Right hindlimb (tissue), 1 donor: ENCODE data around the gene TRIP4.
A peak's percentile ranks its signal among the peaks of the same experiment; 100 is the strongest.
"Not testable (repeated sequence)": the region's sequence is repeated elsewhere in the genome, so short reads cannot be mapped to it uniquely, and the experiment has no call there.

Experiments
- DNase-seq: peaks from one replicate; pipeline ENCODE4 v3.0.0-alpha.2; 2018

The TRIP4 gene

GRCh38 chr15:64453689-64454037 is 66.0 kb downstream of the TRIP4 start:
- no peak for DNase-seq

- DNase-seq: no peak
Measured at GRCh38 chr15:64454282-64454681, 66.6 kb downstream of the TRIP4 start.

GRCh38 chr15:64455961-64456371 is 68.3 kb downstream of the TRIP4 start:
- no peak for DNase-seq

- DNase-seq: no peak
Measured at GRCh38 chr15:64456634-64457108, 69.0 kb downstream of the TRIP4 start.

- DNase-seq: no peak
Measured at GRCh38 chr15:64459066-64459781, 71.6 kb downstream of the TRIP4 start.

GRCh38 chr15:64460206-64460723 is 72.6 kb downstream of the TRIP4 start, which contains the start of gene ZNF609:
Gene ZNF609 (plus strand): TSS chr15:64460578. CDS start chr15:64499420, 38,842 bp downstream.
- peak; percentile 97 for DNase-seq

- DNase-seq: peak; percentile 57
Measured at GRCh38 chr15:64460724-64461720, 73.4 kb downstream of the TRIP4 start.

GRCh38 chr15:64461721-64462162 is 74.1 kb downstream of the TRIP4 start:
- peak; percentile 18 for DNase-seq

GRCh38 chr15:64462492-64462891 is 74.9 kb downstream of the TRIP4 start:
- DNase-seq: no peak

- peak; percentile 29 for DNase-seq
Measured at GRCh38 chr15:64464276-64465005, 76.8 kb downstream of the TRIP4 start.

GRCh38 chr15:64466408-64467141 is 78.9 kb downstream of the TRIP4 start:
- DNase-seq: no peak

GRCh38 chr15:64472161-64472560 is 84.5 kb downstream of the TRIP4 start:
- DNase-seq: no peak

GRCh38 chr15:64474846-64475245 is 87.2 kb downstream of the TRIP4 start:
- DNase-seq: no peak

- DNase-seq: no peak
Measured at GRCh38 chr15:64476550-64476949, 88.9 kb downstream of the TRIP4 start.

- DNase-seq: no peak
Measured at GRCh38 chr15:64478863-64479262, 91.2 kb downstream of the TRIP4 start.

- DNase-seq: no peak
Measured at GRCh38 chr15:64480891-64481290, 93.3 kb downstream of the TRIP4 start.

GRCh38 chr15:64483749-64484148 is 96.1 kb downstream of the TRIP4 start:
- DNase-seq: no peak

GRCh38 chr15:64485796-64486195 is 98.2 kb downstream of the TRIP4 start:
- no peak for DNase-seq

GRCh38 chr15:64490598-64491259 is 103.1 kb downstream of the TRIP4 start:
- no peak for DNase-seq

- DNase-seq: no peak
Measured at GRCh38 chr15:64493641-64494040, 106.0 kb downstream of the TRIP4 start.

GRCh38 chr15:64495968-64496367 is 108.3 kb downstream of the TRIP4 start:
- not testable (repeated sequence) for DNase-seq
